GM18508 (cell line): ENCODE measurements around the gene HMOX1.

ENCODE experiments used
- ATAC-seq: cut with Tn5 transposase; IDR thresholded peaks from one replicate; pipeline ENCODE4 v1.9.1; 2021; ENCODE audit warnings: moderate number of reproducible peaks; ENCODE audit not compliant: insufficient read depth, unreplicated experiment

Gene HMOX1

DNA sequence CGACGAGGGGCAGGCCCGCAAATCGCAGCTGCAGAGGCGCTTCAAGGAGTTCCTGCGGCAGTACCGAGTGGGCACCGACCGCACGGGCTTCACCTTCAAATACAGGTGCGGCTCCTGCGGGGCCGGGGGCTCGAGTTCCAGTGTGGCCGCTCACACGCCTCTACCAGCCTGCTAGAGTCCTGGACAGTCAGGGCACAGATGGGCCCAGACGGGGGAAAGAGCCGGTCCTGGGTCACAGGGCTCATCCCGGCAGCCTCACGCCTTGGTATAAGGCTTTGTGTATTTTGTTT, 19.6 kb downstream of the HMOX1 start:
- ATAC-seq = no peak

DNA sequence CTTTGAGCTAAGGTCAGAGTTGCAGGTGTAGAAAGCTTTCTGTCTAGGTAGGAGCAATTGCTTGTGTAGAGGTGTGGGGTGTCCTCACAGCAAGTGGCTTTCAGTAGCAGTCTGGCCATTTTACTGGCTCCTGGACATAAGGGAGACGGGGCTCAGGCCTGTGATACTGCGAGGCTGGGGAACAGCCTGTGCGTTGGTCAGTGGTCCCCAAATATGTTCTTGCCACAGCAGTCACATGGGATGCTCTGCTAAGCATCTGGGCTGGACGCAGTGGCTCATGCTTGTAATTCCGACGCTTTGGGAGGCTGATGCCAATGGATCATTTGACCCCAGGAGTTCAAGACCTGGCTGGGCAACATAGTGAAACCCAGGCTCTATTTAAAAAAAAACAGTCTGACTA, 21.0 kb downstream of the HMOX1 start:
- no peak for ATAC-seq

DNA sequence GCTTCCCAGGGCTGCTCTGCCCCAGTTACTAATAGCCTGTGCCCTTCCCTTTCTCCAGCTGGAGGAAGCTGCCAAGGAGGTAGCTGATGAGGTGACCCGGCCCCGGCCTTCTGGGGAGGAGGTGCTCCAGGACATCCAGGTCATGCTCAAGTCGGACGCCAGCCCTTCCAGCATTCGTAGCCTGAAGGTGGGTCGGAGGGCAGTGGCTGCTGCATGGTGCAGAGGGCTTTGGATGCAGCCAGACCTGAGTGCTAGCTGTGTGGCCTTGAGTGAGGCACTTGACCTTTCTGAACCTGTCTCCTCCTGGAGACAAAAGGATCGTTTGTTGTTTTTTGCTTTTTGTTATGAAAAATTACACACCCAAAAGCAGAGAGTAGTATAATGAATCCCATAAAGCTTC, 22.5 kb downstream of the HMOX1 start:
- no peak for ATAC-seq

DNA sequence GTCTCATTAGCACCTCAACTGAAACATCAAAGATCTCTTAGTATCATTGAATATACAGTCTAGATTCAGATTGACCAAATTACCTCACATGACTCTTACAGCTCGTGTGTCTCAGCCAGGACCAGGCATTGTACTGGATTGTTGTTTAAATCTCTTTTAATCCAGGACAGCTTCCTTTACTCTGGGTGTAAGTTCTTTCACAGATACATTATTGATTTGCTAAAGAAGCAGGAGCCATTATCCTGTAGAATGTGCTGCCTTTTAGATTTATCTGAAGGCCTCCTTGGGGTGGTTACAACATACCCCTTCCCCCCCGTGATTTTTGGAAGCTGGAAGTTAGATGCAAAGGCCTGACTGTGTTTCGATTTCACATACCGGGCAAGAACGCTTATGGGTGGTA, 23.3 kb downstream of the HMOX1 start:
- ATAC-seq = no peak

DNA sequence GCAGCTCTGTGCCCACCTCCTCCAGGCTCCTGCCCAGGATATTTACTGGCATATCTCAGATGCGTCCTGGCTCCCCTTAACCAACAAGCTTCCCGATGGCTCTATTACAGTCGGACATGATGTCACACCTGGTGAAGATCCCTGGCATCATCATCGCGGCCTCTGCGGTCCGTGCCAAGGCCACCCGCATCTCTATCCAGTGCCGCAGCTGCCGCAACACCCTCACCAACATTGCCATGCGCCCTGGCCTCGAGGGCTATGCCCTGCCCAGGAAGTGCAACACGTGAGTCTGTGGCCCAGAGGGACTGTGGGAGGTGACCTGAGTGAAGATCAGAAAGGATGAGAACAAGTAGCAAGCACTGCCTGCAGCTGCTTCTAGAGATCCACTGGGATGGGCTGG, 25.5 kb downstream of the HMOX1 start:
- no peak for ATAC-seq

DNA sequence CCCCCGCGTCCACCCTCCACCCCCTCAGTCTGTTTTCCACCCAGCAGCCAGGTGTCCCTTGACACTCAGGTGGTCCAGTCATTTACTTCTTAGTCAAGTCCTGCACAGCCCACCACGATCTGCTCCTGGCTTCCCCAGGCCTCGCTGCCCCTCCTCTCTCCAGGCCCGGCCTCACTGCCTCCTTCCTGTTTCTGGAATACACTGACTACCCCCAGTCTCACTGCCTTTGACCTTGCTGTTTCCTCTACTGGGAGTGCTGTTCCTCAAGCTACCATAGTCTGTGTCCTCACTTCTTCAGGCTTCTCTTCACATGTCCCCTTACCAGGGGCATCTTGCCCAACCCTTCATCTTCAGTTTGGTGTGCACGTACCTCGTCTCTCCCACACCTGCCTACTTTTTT, 26.5 kb downstream of the HMOX1 start:
- ATAC-seq = no peak

DNA sequence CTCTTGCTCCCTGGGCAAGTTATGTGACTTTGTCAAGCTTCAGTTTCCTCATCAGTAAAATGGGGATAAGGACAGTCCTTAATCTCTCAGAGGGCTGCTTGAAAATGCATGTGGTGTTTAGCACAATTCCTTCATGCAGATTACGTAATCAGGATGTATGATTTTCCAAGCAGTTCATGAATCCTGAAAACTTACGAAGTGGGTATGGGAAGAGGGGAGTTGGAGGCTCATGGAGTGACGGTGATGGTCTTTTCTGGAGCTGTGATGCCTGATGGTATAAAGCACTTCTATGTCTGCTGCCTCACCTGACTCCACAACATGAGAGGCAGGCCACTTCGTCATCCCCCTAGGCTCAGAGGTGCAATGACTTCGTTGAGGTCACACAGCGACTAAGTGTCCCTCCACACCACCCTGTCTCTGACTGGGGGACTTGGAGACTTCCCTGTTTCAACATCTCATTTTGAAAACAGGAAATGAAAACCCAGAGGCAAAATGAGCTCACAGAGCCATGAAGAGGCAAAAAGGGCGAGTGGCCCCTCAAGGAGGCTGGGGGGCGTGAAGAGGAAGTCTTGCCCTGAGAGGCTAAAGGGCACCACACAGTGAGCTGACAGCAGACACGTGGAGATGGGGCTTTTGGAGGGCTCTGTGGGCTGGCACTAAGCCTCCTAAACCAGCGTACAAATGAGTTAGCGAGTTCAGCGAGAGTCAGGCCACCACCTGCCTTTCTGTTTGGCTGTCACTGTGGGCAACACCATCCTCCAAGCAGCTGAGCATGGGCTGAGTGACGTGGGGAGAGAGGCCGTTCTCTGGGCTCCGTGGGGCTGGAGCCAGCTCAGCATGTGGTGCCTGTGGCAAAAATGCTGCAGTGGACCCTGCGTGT, 29.1 kb downstream of the HMOX1 start:
- peak; percentile 46 for ATAC-seq

DNA sequence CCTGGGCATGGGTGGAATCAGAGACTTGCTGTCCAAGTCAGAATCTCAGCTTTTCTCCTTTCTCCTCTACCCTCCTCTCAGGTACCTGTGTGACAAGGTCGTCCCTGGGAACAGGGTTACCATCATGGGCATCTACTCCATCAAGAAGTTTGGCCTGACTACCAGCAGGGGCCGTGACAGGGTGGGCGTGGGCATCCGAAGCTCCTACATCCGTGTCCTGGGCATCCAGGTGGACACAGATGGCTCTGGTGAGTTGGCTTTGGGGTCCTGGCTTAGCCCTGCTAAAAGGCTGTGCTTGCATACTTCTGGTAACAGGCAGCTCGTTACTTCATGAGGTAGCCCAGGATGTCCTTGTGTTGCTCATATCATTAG, 29.8 kb downstream of the HMOX1 start:
- no peak for ATAC-seq

DNA sequence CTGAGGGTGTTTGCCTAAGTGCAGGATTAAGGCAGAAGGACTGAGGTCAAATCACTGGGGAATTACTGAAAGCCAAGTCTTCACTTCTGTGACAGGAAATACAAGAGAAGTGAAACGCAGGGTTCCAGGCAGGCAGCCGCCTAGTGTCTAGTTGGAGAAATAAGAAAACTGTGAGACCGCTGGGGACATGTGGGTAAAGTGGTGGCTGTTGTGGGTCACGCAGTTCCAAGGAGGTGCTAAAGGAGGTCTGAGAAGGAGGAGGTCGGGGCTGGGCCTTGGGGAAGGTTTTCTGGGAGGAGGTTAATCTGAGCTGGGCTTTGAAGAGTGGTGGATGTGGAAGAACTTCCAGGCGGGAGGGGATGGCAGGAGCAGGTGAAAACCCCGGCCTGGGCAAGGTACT, 30.2 kb downstream of the HMOX1 start:
- no peak for ATAC-seq

DNA sequence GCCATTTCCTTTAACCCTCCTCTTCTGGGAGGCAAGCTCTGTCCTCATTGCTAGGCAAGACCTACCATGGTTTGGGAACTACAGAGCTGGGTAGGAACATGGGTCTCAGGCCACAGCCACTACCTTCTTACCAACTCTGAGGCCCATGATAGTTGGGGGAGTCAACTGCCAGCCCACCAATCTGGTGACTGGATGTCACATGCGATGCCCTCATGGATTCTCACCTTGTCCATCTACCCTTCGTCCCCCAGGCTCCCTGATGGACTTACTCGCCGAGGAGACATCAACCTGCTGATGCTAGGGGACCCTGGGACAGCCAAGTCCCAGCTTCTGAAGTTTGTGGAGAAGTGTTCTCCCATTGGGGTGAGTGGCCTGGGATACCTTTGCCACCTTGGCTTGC, 32.7 kb downstream of the HMOX1 start:
- ATAC-seq = no peak

DNA sequence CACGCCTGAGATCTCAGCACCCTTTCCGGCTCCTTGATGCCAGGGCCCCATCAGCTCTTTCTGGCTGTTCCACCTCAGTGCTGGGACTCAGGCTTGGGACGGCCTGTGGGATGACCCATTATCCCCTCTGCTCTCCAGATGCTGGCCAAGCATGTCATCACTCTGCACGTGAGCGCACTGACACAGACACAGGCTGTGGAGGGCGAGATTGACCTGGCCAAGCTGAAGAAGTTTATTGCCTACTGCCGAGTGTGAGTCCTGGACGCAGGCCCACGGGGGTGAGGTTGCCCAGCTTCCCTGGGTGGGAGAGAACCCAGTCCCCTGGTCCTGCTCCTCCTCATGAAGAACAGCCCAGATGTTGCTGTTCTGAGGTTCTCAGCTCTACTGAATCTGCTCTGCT, 36.7 kb downstream of the HMOX1 start:
- ATAC-seq = no peak

DNA sequence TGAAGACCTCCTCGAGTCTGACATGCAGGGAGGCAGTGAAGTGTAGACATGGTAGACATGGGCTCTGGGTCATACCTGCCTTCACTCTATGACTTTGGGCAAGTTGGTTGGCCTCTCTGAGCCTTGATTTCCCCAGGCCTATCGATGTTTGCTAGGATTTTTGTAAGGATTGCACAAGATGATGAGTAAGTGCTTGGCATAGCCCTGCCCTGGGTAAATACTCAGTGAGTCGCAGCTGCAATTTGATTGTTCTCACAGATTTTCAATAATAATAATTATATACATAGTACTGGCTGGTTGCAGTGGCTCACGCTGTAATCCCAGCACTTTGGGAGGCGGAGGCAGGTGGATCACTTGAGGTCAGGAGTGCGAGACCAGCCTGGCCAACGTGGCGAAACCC, 37.2 kb downstream of the HMOX1 start:
- no peak for ATAC-seq

DNA sequence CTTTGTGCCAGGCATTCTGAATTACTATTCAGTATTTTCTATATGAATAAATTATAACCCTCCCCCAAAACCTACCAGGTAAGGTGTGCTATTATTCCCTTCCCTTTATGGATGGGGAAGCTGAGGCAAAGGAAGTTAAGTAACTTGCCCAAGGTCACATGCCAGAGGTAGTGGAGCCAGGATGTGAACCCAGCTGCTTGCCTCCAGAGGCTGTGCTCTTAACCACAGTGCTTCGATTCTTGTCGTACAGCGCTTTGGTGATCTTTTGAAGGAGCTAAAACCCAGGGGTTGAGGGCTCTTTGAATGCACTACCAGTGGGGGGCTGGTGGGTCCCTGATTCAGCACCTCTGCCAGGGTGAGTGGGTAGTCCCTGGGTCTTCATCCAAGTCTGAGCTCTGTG, 37.8 kb downstream of the HMOX1 start:
- ATAC-seq = no peak

DNA sequence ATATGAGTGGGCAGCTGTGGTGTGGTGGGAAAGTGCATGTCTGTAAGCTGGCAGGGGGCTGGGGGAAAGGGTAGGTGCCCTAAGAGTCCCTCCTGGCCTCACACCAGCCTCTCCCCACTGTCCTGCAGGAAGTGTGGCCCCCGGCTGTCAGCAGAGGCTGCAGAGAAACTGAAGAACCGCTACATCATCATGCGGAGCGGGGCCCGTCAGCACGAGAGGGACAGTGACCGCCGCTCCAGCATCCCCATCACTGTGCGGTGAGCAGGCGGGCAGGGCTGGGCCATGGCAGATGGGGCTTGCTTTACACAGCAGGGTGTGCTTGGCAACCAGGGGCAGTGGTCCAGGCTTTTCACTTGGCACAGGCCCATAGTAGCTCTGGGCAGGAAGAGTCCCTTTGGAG, 38.9 kb downstream of the HMOX1 start:
- ATAC-seq = no peak

DNA sequence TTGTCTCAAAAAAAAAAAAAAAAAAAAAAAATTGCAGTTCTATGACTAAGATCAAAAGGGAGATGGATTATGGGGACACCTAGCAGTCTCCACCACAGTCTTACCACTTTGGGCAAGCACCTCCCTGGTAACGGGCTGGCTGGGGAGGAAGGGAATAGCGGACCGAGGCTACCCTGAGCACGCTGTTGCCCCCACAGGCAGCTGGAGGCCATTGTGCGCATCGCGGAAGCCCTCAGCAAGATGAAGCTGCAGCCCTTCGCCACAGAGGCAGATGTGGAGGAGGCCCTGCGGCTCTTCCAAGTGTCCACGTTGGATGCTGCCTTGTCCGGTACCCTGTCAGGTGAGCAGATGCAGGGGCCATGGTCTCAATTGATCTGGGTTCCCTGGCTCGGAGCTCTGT, 40.2 kb downstream of the HMOX1 start:
- ATAC-seq = no peak

DNA sequence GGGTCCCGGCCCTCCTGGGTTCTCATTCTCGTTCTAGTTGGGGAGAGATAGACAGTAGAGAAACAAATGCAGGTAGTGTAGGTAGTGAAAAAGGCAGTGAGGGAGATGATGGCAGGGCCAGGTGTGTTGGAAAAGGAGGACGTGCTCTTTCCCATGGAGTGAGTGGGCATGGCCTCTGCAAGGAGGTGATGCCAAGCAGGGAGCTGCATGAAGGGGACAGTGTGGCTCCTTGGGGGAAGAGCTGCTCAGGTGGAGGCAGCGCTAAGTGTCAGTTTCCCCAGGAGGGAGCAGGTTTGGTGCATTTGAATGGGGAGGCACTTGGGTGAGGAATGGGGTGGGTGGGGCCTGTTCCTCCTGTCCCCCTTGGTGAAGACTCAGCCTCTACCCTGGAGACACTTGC, 41.2 kb downstream of the HMOX1 start:
- ATAC-seq = no peak

DNA sequence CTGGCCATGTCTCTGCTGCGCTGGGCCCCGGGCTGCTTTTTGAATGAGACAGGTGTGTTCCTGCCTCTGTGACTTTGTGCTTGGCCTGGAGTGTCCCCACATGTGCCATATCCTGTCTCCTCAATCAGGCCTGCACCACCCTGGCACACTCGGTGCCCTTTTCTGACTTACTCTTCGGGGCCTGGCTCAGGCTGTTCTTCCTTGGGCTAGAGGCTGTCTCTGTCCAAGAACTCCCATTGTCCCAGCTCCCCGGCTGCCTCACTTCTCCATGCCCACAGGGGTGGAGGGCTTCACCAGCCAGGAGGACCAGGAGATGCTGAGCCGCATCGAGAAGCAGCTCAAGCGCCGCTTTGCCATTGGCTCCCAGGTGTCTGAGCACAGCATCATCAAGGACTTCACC, 42.0 kb downstream of the HMOX1 start:
- no peak for ATAC-seq

DNA sequence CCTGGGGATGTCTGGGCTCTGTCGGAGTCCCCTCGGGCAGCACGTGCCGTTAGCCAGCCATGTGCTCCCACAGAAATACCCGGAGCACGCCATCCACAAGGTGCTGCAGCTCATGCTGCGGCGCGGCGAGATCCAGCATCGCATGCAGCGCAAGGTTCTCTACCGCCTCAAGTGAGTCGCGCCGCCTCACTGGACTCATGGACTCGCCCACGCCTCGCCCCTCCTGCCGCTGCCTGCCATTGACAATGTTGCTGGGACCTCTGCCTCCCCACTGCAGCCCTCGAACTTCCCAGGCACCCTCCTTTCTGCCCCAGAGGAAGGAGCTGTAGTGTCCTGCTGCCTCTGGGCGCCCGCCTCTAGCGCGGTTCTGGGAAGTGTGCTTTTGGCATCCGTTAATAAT, 43.2 kb downstream of the HMOX1 start:
- ATAC-seq = no peak

DNA sequence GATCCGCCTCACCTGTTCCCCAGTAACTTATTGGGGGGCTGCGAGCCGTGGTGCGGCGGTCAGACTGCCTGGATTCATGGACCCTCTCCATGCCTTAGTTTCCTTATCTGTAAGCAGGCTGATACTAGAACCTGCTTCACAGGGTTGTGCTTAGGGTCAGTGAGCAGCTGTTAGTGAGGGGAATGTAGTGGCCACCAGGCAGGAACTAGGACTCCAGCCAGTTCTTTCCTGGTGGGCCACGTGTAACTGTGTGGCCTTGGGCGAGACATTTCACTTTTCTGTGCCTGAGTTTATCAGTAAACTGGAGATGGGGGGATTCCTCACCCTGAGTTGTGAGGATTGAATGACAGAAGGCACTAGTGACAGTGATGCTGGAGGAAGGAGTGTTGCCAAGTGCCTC, 43.9 kb downstream of the HMOX1 start:
- ATAC-seq = no peak

DNA sequence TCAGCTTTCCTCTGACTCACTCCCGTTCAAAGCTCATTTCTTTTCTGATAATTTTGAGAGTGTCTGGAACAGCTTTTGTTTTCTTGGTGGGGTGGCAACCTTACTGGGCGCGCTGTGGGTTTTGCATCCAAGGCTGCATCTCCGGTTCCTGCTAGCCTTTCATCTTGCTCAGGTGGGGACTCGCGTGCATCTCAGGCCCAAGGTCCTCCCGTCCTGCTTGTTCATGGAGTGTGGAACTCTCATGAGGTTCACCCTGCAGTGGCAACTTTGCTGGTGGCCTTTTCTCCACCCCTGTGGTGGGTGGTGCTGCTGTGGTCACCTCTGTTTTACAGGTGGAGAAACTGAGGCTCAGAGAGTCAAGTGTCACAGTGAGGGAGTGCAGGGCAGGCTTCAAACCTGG, 44.6 kb downstream of the HMOX1 start:
- no peak for ATAC-seq

DNA sequence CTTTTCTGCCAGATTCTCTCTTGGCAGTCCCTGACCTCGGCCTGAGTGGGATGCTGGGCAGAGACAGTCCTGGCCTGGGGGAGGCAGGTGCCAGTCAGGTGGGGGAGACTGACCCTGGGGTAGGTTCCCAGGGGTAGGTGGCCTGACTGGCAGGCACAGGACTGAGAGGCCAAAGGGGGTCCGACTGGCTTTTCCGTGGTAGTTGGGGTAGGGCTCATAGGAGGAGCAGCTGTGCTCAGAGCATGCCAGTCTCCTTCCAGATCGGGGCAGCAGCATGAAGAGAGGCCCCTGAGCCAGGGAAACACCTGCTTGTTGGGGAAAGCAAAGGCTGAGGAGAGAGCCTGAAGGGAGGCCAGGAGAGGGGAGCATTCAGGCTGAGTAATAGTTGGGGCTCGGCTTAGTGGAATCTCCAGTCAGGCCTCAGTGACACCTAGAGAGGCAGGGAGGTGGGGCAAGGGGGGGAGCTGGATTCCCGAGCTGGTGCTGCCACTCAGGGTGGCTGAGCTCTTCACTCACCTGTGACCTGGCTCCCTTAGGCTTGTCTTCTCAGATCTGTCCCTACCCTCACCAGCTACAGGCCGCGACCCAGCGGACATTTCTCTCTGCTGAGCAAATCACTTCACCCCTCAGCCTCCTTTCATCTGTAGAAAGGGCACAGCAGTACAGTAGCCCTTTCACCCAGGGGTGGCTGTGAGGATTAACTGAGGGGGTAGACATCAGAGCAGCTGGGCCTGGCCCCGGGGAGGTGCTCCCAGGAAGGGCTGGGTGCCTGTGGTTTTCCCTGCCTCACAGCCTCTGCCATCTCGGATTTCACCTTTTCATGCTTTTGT, 45.3 kb downstream of the HMOX1 start:
- ATAC-seq = no peak

DNA sequence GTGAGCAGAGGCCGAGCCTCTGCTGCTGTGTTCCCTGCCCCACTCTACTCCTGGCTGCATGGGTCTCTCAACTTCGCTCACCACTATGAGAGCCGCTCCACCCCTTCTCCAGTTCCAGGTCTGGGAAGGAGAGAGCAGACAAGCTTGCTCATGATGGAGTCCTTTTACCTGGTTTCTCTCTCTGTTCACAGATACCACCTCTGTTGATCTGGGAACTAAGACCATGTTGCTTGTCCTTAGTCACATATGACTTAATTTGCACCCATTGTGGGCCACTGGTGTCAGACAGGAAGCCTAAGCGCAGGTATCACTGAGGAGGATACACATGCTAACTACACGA, 45.9 kb downstream of the HMOX1 start:
- no peak for ATAC-seq
